ENCODE results near the gene PIGV. TPM values are rescaled to one million over a fixed set of nuclear protein-coding genes. Genes with fewer than 3 reads are reported as not detected.
"Not testable (repeated sequence)": the region's sequence is repeated elsewhere in the genome, so short reads cannot be mapped to it uniquely, and the experiment has no call there.

Gene PIGV
- total and polyA plus RNA-seq, 8 donors = 0.87 to 30.8 (median 7.0) TPM; not detected in 1

DNA sequence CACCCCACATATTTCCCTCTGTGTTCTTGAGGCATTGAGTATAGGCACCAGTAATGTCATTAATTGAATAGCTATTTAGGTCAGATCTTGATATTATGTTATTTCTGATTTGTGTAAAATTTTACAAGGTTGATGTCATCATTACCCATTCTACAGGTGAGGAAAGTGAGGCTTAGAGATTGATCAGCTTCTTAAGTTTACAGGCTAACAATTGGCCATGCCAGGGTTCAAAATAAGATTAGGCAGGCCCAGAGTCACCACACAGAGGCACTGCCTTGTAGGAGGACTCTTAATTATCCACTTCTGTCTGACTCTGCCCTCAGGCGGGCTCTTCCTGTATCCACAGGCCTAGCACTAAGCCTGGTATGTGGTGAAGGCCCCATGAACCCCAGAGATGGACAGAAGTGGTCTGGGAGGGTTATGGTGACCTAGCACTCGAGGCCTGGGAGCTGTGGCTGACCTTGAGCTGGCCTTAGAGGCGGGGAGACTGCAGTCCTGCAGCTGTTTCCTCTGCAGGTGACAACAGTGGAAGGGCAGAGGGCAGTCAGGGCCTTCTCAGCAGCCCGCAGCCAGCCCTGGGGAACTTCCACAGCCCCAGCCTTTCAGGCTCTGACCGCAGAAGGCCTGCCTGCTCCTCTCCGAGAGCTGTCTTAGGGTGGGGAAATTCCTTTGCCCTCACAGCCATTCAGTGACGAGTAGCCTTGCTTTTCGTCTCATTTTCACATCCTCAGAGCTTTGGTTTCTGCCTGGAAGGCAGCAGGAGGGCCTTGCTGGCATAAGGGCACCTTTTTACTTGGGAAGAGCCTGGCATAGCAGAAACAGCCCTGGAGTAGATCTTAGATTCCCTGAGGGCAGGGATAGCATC is 51.0 kb downstream of the PIGV start:
- H3K36me3 ChIP-seq = peaks cover 45 to 99% (median 95%) of the 10 kb centered on the region in 4 donors
- WGBS, 5 donors = 63 to 77% (median 75%) methylated on average over 8 of the region's 8 CpGs
- intact Hi-C loops (cut with DNase I; ENCODE audit: low total_unique reads) = no loop called here
- peak in 1 of 2 donors; percentile 32 for DNase-seq
- TF ChIP-seq, protein P1, sequence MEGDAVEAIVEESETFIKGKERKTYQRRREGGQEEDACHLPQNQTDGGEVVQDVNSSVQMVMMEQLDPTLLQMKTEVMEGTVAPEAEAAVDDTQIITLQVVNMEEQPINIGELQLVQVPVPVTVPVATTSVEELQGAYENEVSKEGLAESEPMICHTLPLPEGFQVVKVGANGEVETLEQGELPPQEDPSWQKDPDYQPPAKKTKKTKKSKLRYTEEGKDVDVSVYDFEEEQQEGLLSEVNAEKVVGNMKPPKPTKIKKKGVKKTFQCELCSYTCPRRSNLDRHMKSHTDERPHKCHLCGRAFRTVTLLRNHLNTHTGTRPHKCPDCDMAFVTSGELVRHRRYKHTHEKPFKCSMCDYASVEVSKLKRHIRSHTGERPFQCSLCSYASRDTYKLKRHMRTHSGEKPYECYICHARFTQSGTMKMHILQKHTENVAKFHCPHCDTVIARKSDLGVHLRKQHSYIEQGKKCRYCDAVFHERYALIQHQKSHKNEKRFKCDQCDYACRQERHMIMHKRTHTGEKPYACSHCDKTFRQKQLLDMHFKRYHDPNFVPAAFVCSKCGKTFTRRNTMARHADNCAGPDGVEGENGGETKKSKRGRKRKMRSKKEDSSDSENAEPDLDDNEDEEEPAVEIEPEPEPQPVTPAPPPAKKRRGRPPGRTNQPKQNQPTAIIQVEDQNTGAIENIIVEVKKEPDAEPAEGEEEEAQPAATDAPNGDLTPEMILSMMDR (IDR thresholded peaks at IDR 0.05) = no peak
- TF ChIP-seq EP300 (IDR thresholded peaks at IDR 0.05) (no peak), POLR2A (IDR thresholded peaks at IDR 0.05) (no peak)
- H3K4me1 ChIP-seq = peaks cover 0 to 26% (median 7%) of the 10 kb centered on the region in 4 donors
- H3K27ac ChIP-seq = peak overlapping the region in 1 of 5 donors; percentile 56
- H3K9me3 ChIP-seq = no peaks in the 10 kb centered on the region
- no peak overlapping the region for H3K4me3 ChIP-seq
- no peaks in the 10 kb centered on the region for H3K27me3 ChIP-seq

DNA sequence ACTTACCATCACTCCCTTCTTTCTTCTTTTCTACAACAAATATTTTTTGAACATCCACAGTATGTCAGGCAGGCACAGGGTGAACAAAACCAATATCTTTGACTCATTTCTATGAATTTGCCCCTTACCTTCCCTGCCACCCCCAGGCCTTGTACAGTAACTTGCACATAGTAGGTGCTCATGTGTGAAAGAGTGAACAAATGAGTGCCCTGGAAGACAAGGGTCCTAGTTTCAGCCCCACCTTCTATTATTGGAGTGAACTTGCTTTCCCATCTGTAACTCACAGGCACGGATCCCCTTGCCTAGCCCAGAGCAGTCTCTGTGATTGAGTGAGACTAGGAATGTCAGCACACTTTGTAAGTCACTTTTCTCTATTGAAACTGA is 51.6 kb downstream of the PIGV start:
- Histone ChIP-seq H3K36me3 (peaks cover 49 to 99% (median 95%) of the 10 kb centered on the region in 4 donors), H3K4me3 (no peak overlapping the region), H3K27me3 (no peaks in the 10 kb centered on the region), H3K27ac (peak overlapping the region in 1 of 5 donors; percentile 56), H3K4me1 (peaks cover 0 to 20% (median under 1%) of the 10 kb centered on the region in 4 donors), H3K9me3 (no peaks in the 10 kb centered on the region)
- DNase-seq = no peak
- WGBS, 5 donors = 75 to 100% (median 90%) methylated on average over 1 of the region's 1 CpG
- intact Hi-C loops (cut with DNase I; ENCODE audit: low total_unique reads) = no loop called here
- TF ChIP-seq POLR2A (IDR thresholded peaks at IDR 0.05) = no peak

DNA sequence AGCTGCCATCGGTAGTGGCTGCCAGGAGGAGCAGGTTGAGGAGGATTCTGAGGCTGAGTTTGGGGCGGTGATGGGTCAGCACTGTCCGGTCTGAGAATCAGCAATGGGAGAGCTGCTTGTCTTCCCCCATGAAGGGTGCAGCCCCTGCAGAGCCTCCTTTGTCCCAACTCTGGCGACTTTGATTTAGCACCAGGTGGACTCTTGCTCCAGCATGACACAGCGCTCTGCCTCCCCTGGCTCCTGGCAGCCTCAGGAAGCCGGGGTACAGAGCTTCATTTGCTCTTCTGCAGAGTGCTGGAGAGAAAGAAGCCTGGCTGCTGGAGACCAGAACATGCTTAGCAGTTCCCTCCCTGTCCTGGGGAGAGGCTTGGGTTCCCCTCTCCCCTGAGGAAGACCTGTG is 52.0 kb downstream of the PIGV start:
- Histone ChIP-seq H3K27ac (peak overlapping the region in 1 of 5 donors; percentile 56), H3K9me3 (no peaks in the 10 kb centered on the region), H3K4me3 (no peak overlapping the region), H3K36me3 (peaks cover 50 to 97% (median 93%) of the 10 kb centered on the region in 4 donors), H3K4me1 (peaks cover 0 to 16% (median 0%) of the 10 kb centered on the region in 4 donors), H3K27me3 (no peaks in the 10 kb centered on the region)
- intact Hi-C loops (cut with DNase I; ENCODE audit: low total_unique reads) = no loop called here
- 85 to 89% (median 87%) methylated on average over 5 to 6 of the region's 6 CpGs for WGBS, 5 donors
- no peak for TF ChIP-seq POLR2A (IDR thresholded peaks at IDR 0.05)
- no peak for DNase-seq

DNA sequence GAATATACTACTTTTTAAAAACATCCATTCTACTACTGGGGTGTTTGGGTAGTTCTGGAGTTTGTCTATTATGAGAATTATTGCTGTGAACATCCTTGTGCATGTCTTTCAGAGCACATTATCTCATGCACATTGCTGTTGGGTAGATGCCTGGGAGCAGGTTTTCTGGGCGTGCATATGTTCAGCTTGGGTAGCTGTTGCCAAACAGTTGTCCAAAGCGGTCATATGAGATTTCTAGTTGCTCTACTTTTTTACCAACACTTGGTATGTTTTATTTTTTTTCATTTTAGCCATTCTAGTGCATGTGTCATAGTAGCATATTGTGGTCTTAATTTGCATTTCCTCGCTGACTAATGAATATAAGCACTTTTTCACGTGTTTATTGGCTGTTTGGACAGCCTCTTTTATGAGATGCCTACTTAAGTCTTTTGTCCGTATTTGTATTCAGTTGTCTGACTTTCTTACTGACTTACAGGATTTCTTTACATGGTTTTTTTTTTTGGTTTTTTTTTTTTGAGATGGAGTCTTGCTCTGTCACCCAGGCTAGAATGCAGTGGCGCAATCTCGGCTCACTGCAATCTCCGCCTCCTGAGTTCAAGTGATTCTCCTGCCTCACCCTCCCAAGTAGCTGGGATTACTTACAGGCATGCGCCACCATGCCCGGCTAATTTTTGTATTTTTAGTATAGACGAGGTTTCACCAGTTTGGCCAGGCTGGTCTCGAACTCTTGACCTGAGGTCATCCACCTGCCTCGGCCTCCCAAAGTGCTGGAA is 56.9 kb downstream of the PIGV start:
- Histone ChIP-seq H3K27me3 (no peaks in the 10 kb centered on the region), H3K27ac (no peak overlapping the region), H3K4me3 (no peak overlapping the region), H3K9me3 (no peaks in the 10 kb centered on the region), H3K4me1 (peaks cover 0 to 17% (median 12%) of the 10 kb centered on the region in 4 donors), H3K36me3 (peaks cover 48 to 88% (median 85%) of the 10 kb centered on the region in 4 donors)
- intact Hi-C loops (cut with DNase I; ENCODE audit: low total_unique reads) = no loop called here
- DNase-seq = no peak
- TF ChIP-seq, protein P1 (IDR thresholded peaks at IDR 0.05) = no peak
- TF ChIP-seq EP300 (IDR thresholded peaks at IDR 0.05) (no peak), POLR2AphosphoS5 (IDR thresholded peaks at IDR 0.05) (no peak), POLR2A (IDR thresholded peaks at IDR 0.05) (no peak)
- WGBS, 5 donors = 86 to 91% (median 88%) methylated on average over 13 of the region's 13 CpGs

DNA sequence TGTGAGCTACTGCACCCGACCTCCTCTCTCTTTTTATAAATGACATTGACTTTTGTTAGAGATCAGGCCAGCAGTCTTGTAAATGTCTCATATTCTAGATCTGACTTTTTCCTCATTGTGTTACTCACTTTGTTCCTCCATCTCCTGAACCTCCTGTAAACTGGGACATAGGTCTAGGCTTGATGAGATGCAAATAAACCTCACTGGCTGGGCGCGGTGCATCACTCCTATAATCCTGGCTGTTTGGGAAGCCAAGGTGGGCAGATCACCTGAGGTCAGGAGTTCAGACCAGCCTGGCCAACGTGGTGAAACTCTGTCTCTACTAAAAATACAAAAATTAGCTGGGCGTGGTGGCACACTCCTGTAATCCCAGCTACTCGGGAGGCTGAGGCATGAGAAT is 60.1 kb downstream of the PIGV start:
- WGBS, 5 donors = 78 to 90% (median 84%) methylated on average over 6 of the region's 6 CpGs
- H3K9me3 ChIP-seq; DNase-seq; H3K27me3 ChIP-seq; intact Hi-C loops (cut with DNase I; ENCODE audit: low total_unique reads); H3K4me3 ChIP-seq: not testable (repeated sequence)
- peak overlapping the region in 4 of 5 donors; percentile 76 to 82 (median 78) for H3K27ac ChIP-seq
- peaks cover 0 to 26% (median 13%) of the 10 kb centered on the region in 4 donors for H3K4me1 ChIP-seq
- H3K36me3 ChIP-seq = peaks cover 48 to 88% (median 85%) of the 10 kb centered on the region in 4 donors

Small RNAs within 50 kb of the gene (small RNA-seq; reads per million reads assigned to genes)
- gene RN7SL165P = 0 reads per million in 4 donors

Other genes with a start within 250 kb of the PIGV start
- 10 to 100 TPM; 42.9 to 74.2 (median 50.1) TPM for gene ARID1A, start 91.9 kb upstream of the PIGV start, total RNA-seq
- 10 to 100 TPM in 2 of 3 donors, 1 to 10 TPM in 1; 9.9 to 10.8 (median 10.4) TPM for gene ARID1A, start 91.9 kb upstream of the PIGV start, polyA plus RNA-seq
- 10 to 100 TPM in 3 of 5 donors, 1 to 10 TPM in 2; 5.2 to 81.7 (median 13.3) TPM for gene ZDHHC18, start 38.7 kb downstream of the PIGV start, total RNA-seq
- gene ZDHHC18, start 38.7 kb downstream of the PIGV start, polyA plus RNA-seq = 1 to 10 TPM; 6.3 to 9.0 (median 6.7) TPM
- 100 to 1,000 TPM in 1 of 5 donors, 10 to 100 TPM in 4; 17.4 to 109 (median 78.1) TPM for gene SFN, start 75.2 kb downstream of the PIGV start, total RNA-seq
- gene SFN, start 75.2 kb downstream of the PIGV start, polyA plus RNA-seq = 100 to 1,000 TPM in 2 of 3 donors, 10 to 100 TPM in 1; 77.6 to 410 (median 146) TPM
- gene GPN2, start 102.3 kb downstream of the PIGV start, total RNA-seq = 10 to 100 TPM in 2 of 5 donors, 1 to 10 TPM in 3; 5.4 to 66.3 (median 9.9) TPM
- 10 to 100 TPM; 11.2 to 20.6 (median 15.6) TPM for gene GPN2, start 102.3 kb downstream of the PIGV start, polyA plus RNA-seq
- 10 to 100 TPM in 3 of 5 donors, 1 to 10 TPM in 2; 3.1 to 42.0 (median 10.3) TPM for gene GPATCH3, start 112.5 kb downstream of the PIGV start, total RNA-seq
- 10 to 100 TPM; 13.5 to 21.8 (median 18.3) TPM for gene GPATCH3, start 112.5 kb downstream of the PIGV start, polyA plus RNA-seq
- gene NR0B2, start 126.0 kb downstream of the PIGV start, total RNA-seq = 10 to 100 TPM in 2 of 5 donors, 1 to 10 TPM in 1, not detected in 2; 8.3 to 31.2 (median 21.7) TPM
- 10 to 100 TPM; 10.7 to 63.3 (median 39.1) TPM for gene NR0B2, start 126.0 kb downstream of the PIGV start, polyA plus RNA-seq
- gene NUDC, start 133.8 kb downstream of the PIGV start, total RNA-seq = 10 to 100 TPM; 20.0 to 88.1 (median 33.5) TPM
- 10 to 100 TPM; 58.6 to 80.6 (median 71.7) TPM for gene NUDC, start 133.8 kb downstream of the PIGV start, polyA plus RNA-seq
- 10 to 100 TPM in 2 of 5 donors, 1 to 10 TPM in 3; 2.9 to 21.6 (median 7.1) TPM for gene KDF1, start 172.5 kb downstream of the PIGV start, total RNA-seq
- gene KDF1, start 172.5 kb downstream of the PIGV start, polyA plus RNA-seq = 10 to 100 TPM; 13.6 to 15.3 (median 14.5) TPM
- 100 to 1,000 TPM in 1 of 5 donors, 10 to 100 TPM in 3, 1 to 10 TPM in 1; 1.7 to 188 (median 40.0) TPM for gene TRNP1, start 205.7 kb downstream of the PIGV start, total RNA-seq
- gene TRNP1, start 205.7 kb downstream of the PIGV start, polyA plus RNA-seq = 100 to 1,000 TPM; 121 to 216 (median 183) TPM
- gene TENT5B, start 224.9 kb downstream of the PIGV start, total RNA-seq = 10 to 100 TPM in 2 of 5 donors, 1 to 10 TPM in 3; 1.8 to 33.0 (median 5.5) TPM
- gene TENT5B, start 224.9 kb downstream of the PIGV start, polyA plus RNA-seq = 10 to 100 TPM in 1 of 3 donors, 1 to 10 TPM in 2; 1.7 to 27.5 (median 3.9) TPM

All from stomach (tissue), 9 donors.